Endothelial cell (in vitro differentiated cells): Measurements from ENCODE around the gene ELF1. TPM values are rescaled to one million over a fixed set of nuclear protein-coding genes. Genes with fewer than 3 reads are reported as not detected.

Experiments
- DNase-seq: peaks from one replicate; pipeline ENCODE4 v3.0.0; 2021; ENCODE audit warnings: low spot score
- H3K27ac Mint-ChIP-seq: one replicate; pipeline ENCODE4 v1.8.0; 2021; ENCODE audit warnings: mixed read lengths, inconsistent platforms; ENCODE audit not compliant: unreplicated experiment
- H3K27me3 Mint-ChIP-seq: one replicate; pipeline ENCODE4 v1.8.0; 2021; ENCODE audit warnings: mild to moderate bottlenecking, moderate library complexity, mixed read lengths, inconsistent platforms; ENCODE audit not compliant: unreplicated experiment
- H3K36me3 Mint-ChIP-seq: one replicate; pipeline ENCODE4 v1.8.0; 2021; ENCODE audit warnings: mild to moderate bottlenecking, low read depth, mixed read lengths, inconsistent platforms; ENCODE audit not compliant: unreplicated experiment
- H3K4me1 Mint-ChIP-seq: one replicate; pipeline ENCODE4 v1.8.0; 2021; ENCODE audit warnings: mild to moderate bottlenecking, mixed read lengths, inconsistent platforms; ENCODE audit not compliant: unreplicated experiment
- H3K4me3 Mint-ChIP-seq: one replicate; pipeline ENCODE4 v1.8.0; 2021; ENCODE audit warnings: mild to moderate bottlenecking, mixed read lengths, inconsistent platforms; ENCODE audit not compliant: unreplicated experiment
- H3K9me3 Mint-ChIP-seq: one replicate; pipeline ENCODE4 v1.8.0; 2021; ENCODE audit warnings: mixed read lengths, inconsistent platforms; ENCODE audit not compliant: unreplicated experiment
- total RNA-seq: library from RNA; stranded (reverse); fragmentation: NEBNext Ultra II Directional; extraction: Animal tissue kit (Norgen Biotek cat#: 25700); gene quantifications from one replicate; pipeline ENCODE4 v1.2.1, GENCODE V29; 2021; ENCODE audit not compliant: unreplicated experiment
- TF ChIP-seq, protein P1 (sequence below): fragments of 200-600 bp; sonication (generic); IDR thresholded peaks from one replicate; pipeline ENCODE4 v1.5.0; 2021; ENCODE audit warnings: antibody characterized with exemption; ENCODE audit not compliant: unreplicated experiment

The ELF1 gene
- total RNA-seq, 1 donor from 2014 or later, result 46.0 TPM

DNA sequence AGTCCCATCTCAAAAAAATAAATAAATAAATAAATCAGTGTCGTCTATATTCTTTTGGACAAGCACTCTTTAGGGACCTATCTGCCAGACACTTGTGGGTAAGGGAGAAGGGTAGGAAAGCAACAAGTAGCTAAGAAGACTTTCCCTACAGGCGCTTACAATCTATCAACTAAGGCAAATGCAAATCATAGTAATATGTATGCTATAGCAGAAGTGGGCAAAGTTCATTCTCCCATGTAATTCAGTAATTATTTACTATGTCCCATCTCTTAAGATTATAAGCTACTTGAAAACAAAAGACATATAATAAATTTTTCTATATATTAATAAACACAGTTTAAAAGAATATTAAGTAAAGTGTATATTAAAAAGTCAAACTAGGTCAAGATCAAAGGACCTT is 16.5 kb downstream of the ELF1 start:
- Mint-ChIP-seq H3K27me3 (no peaks in the 10 kb centered on the region), H3K27ac (no peak overlapping the region), H3K9me3 (no peaks in the 10 kb centered on the region), H3K4me1 (peaks cover 21% of the 10 kb centered on the region), H3K4me3 (no peak overlapping the region), H3K36me3 (no peaks in the 10 kb centered on the region)
- TF ChIP-seq, protein P1, sequence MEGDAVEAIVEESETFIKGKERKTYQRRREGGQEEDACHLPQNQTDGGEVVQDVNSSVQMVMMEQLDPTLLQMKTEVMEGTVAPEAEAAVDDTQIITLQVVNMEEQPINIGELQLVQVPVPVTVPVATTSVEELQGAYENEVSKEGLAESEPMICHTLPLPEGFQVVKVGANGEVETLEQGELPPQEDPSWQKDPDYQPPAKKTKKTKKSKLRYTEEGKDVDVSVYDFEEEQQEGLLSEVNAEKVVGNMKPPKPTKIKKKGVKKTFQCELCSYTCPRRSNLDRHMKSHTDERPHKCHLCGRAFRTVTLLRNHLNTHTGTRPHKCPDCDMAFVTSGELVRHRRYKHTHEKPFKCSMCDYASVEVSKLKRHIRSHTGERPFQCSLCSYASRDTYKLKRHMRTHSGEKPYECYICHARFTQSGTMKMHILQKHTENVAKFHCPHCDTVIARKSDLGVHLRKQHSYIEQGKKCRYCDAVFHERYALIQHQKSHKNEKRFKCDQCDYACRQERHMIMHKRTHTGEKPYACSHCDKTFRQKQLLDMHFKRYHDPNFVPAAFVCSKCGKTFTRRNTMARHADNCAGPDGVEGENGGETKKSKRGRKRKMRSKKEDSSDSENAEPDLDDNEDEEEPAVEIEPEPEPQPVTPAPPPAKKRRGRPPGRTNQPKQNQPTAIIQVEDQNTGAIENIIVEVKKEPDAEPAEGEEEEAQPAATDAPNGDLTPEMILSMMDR, result no peak
- DNase-seq, result no peak

DNA sequence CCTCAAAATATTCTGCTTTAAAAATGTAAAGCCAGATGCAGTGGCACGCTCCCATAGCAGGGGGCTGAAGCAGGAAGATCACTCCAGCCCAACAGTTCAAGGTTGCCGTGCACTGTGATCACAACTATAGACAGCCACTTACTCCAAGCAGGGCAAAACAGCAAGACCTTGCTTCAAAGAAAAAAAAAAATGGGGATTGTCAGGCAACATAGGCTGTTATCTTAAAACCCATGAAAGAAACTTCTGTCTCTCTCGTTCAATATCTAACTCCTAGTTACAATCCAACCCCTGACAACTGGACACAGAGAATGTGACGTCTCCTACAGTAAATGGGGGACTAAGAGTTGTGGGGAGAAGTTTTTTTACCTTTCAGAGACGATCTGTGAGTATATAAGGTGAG is 17.4 kb downstream of the ELF1 start:
- DNase-seq, result no peak
- Mint-ChIP-seq H3K4me1 (peaks cover 18% of the 10 kb centered on the region), H3K9me3 (no peaks in the 10 kb centered on the region), H3K36me3 (no peaks in the 10 kb centered on the region), H3K27ac (no peak overlapping the region), H3K27me3 (peaks cover 2% of the 10 kb centered on the region), H3K4me3 (no peak overlapping the region)
- TF ChIP-seq, protein P1, result no peak

DNA sequence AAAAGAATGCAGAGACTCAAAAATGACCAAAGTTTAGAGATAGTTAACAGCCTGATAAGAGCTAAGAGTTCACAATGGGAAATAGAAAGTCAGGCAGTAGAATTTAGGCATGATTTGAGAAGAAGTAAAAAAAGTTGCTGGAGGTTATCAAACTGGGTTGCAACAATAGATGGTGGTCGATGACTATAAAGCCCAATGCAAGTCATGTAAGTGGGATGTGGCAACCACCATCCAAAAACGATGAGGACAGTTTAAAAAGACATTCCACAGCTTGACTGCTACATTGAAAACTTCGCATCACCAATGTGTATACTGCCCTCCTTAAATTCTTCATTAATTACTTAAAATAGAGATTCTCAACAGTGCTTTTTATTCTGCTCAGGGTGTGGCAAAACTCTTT is 19.7 kb downstream of the ELF1 start:
- no peak for DNase-seq
- no peak overlapping the region for H3K27ac Mint-ChIP-seq

DNA sequence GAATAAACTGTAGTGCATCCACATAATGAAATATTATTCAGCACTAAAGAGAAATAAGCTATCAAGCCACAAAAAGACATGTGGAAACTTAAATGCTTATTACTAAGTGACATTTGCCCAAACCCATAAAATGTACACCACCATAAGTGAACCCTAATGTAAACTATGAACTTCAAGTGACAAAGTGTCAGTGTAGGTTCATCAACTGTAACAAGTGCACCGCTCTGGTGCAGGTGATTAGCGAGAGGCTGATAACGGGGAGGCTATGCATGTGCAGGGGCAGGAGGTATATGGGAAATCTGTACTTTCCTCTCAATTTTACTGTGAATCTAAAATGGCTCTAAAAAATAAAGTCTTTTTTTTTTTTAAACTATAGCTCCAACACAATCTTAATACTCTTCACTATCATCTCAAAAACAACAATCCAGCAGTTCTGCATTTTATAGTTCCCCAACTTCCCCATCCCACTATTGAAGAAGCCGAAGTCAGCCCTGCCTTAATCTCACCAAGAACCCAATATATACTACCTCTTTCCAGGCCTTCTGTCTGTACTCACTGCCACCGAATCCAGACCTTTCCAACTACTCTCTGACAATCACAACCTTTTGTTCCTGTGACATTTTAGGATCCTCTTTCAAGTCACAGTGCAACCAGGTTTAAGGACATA is 22.6 kb downstream of the ELF1 start:
- Mint-ChIP-seq H3K27me3 (peaks cover 2% of the 10 kb centered on the region), H3K27ac (no peak overlapping the region), H3K36me3 (no peaks in the 10 kb centered on the region), H3K9me3 (no peaks in the 10 kb centered on the region), H3K4me3 (no peak overlapping the region), H3K4me1 (peaks cover 11% of the 10 kb centered on the region)
- TF ChIP-seq, protein P1, result no peak
- no peak for DNase-seq

More for the DNA sequence above, 19.7 kb downstream of the ELF1 start:
- peaks cover 6% of the 10 kb centered on the region for H3K4me1 Mint-ChIP-seq
- H3K4me3 Mint-ChIP-seq, result no peak overlapping the region
- no peaks in the 10 kb centered on the region for H3K9me3 Mint-ChIP-seq
- peaks cover 2% of the 10 kb centered on the region for H3K27me3 Mint-ChIP-seq
- TF ChIP-seq, protein P1, result no peak
- no peaks in the 10 kb centered on the region for H3K36me3 Mint-ChIP-seq

DNA sequence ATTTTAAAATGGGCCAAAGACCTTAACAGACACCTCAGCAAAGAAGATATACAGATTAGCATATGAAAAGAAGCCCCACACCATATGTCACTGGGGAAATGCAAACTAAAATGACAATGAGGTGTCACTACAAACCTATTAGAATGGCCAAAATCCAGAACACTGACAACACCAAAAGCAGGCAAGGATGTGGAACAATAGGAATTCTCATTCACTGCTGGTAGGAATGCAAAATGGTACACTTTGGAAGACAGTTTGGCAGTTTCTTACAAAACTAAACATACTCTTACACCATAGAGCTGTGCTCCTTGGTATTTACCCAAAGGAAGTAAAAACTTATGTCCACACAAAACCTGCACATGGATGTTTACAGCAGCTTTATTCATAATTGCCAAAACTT is 23.1 kb downstream of the ELF1 start:
- H3K36me3 Mint-ChIP-seq, result no peaks in the 10 kb centered on the region
- TF ChIP-seq, protein P1, result no peak
- H3K27me3 Mint-ChIP-seq, result peaks cover 2% of the 10 kb centered on the region
- no peak for DNase-seq
- peaks cover 11% of the 10 kb centered on the region for H3K4me1 Mint-ChIP-seq
- no peaks in the 10 kb centered on the region for H3K9me3 Mint-ChIP-seq
- H3K4me3 Mint-ChIP-seq, result no peak overlapping the region
- H3K27ac Mint-ChIP-seq, result no peak overlapping the region
